GM12878 (cell line): Measurements from ENCODE around the gene RPS6KC1. TPM values are rescaled to one million over a fixed set of nuclear protein-coding genes. Genes with fewer than 3 reads are reported as not detected.

Experiments used
- ATAC-seq: fragments of 200-7000 bp; cut with Tn5 transposase; 3 replicates; pipeline ENCODE4 v1.9.1; 2020; ENCODE audit warnings: mild to moderate bottlenecking, moderate library complexity
- BruUV-seq: library from RNA; stranded (reverse); fragments of 400-500 nt; replicated peaks from 2 replicates; lab custom pipeline; 2021; lab: Mats Ljungman, UMichigan
- CTCF ChIA-PET: fragments of 300-600 bp; sonication (Branson Sonifier 250); formaldehyde crosslinking; extraction: SDS; loops from one replicate; lab custom pipeline; 2021; ENCODE audit warnings: inconsistent platforms; lab: Yijun Ruan, JAX
- POLR2A ChIA-PET: fragments of 350-600 bp; formaldehyde crosslinking; extraction: SDS; loops from one replicate; lab custom pipeline; 2021; ENCODE audit warnings: inconsistent platforms; lab: Charles Lee
- RAD21 ChIA-PET: fragments of 300-600 bp; sonication (Branson Sonifier 250); formaldehyde crosslinking; loops from one replicate; lab custom pipeline; 2023; ENCODE audit warnings: antibody characterized with exemption; ENCODE audit not compliant: unreplicated experiment; lab: Charles Lee
- SMC1A ChIA-PET: fragments of 300-600 bp; sonication (Branson Sonifier 250); formaldehyde crosslinking; loops from one replicate; lab custom pipeline; 2023; ENCODE audit not compliant: unreplicated experiment, uncharacterized antibody; lab: Charles Lee
- DNase-seq: peaks from one replicate; pipeline ENCODE4 v3.0.0-alpha.2; 2011; ENCODE audit warnings: low read depth, low spot score
- FAIRE-seq: peaks from 3 replicates; lab custom pipeline; 2011; peaks lifted over from hg19 to GRCh38; lab: Jason Lieb, UNC
- H2AFZ ChIP-seq: 2 replicates; pipeline ENCODE4 v1.6.0; 2011; ENCODE audit warnings: low read depth, low read length, control low read depth; ENCODE audit not compliant: control insufficient read depth
- H3K27ac ChIP-seq: 2 replicates; pipeline ENCODE4 v1.5.1; 2011; ENCODE audit warnings: control low read depth; ENCODE audit not compliant: control insufficient read depth, insufficient read depth
- H3K27me3 ChIP-seq, 2 experiments: replicated peaks in 1 of 2; 2 replicates each; pipeline versions ENCODE4 v1.6.0 to v1.6.1; 2011; ENCODE audit warnings: low read length in 1 of 2; ENCODE audit not compliant: control insufficient read depth in 2 of 2, insufficient read depth in 2 of 2
- H3K36me3 ChIP-seq, 2 experiments: 2 replicates each; pipeline ENCODE4 v1.5.1; 2011; ENCODE audit warnings: low read length in 1 of 2; ENCODE audit not compliant: control insufficient read depth in 2 of 2, insufficient read depth in 2 of 2
- H3K4me1 ChIP-seq: 2 replicates; pipeline ENCODE4 v1.6.1; 2011; ENCODE audit warnings: mild to moderate bottlenecking, low read length, moderate library complexity, mixed read lengths; ENCODE audit not compliant: control insufficient read depth, insufficient read depth
- H3K4me2 ChIP-seq: 2 replicates; pipeline ENCODE4 v1.6.0; 2011; ENCODE audit warnings: control low read depth; ENCODE audit not compliant: control insufficient read depth, insufficient read depth
- H3K4me3 ChIP-seq: fragments of 200-600 bp; sonication (generic); 2 replicates; pipeline ENCODE4 v1.5.1; 2016
- H3K79me2 ChIP-seq: 2 replicates; pipeline ENCODE4 v1.6.0; 2011; ENCODE audit warnings: low read length; ENCODE audit not compliant: control insufficient read depth, insufficient read depth
- H3K9ac ChIP-seq: 2 replicates; pipeline ENCODE4 v1.8.0; 2011; ENCODE audit warnings: low read length, control low read depth, mixed read lengths; ENCODE audit not compliant: control insufficient read depth, insufficient read depth
- H3K9me3 ChIP-seq: replicated peaks from 3 replicates; pipeline ENCODE4 v1.5.1; 2011; ENCODE audit warnings: mild to moderate bottlenecking, low read length; ENCODE audit not compliant: control insufficient read depth, insufficient read depth
- H4K20me1 ChIP-seq: 2 replicates; pipeline ENCODE4 v1.6.0; 2011; ENCODE audit not compliant: control insufficient read depth, insufficient read depth
- WRNIP1 ChIP-seq: IDR thresholded peaks from 2 replicates; pipeline ENCODE4 v1.6.1; 2011; ENCODE audit warnings: low read depth, low read length, improper control_type of control experiment, borderline replicate concordance
- WGBS: methylation state at CpG from one replicate; pipeline ENCODE4 v1.1.6; 2016; ENCODE audit warnings: low lambda C conversion rate; ENCODE audit not compliant: insufficient replicate concordance, insufficient coverage; ENCODE audit errors: missing lambda C conversion rate; 5-methylcytosine and 5-hydroxymethylcytosine counted together
- in situ Hi-C: fragments of 300-500 bp; cut with MboI; formaldehyde crosslinking; loops from 9 replicates; pipeline ENCODE4 v1.14.3; 2018; ENCODE audit warnings: mixed read lengths
- intact Hi-C: fragments of 100-400 bp; cut with micrococcal nuclease; formaldehyde crosslinking; loops from one replicate; pipeline ENCODE4 v1.14.2; 2022; ENCODE audit not compliant: unreplicated experiment
- polyA plus RNA-seq, 11 experiments: library from polyadenylated mRNA; depleted of rRNA in 4 of 11; unstranded in 6 of 11; stranded (reverse) in 5 of 11; fragments of >200 nt; fragmentation: Nextera tagmentation in 4 of 11; fragmentation: Illumina TruSeq in 1 of 11; extraction: Ambion mirVana in 4 of 11; extraction: Trizol in 1 of 11; gene quantifications; 1 replicate in 1 of 11; 2 replicates in 10 of 11; pipeline versions ENCODE4 v1.2.1 to v1.2.3, GENCODE V29; 2011 to 2016; ENCODE audit warnings: inconsistent platforms in 2 of 11, missing spikeins in 2 of 11, low read depth in 1 of 11
- total RNA-seq, 4 experiments: library from RNA; depleted of rRNA in 3 of 4; stranded (reverse); fragments of >200 nt in 3 of 4; fragmentation: Illumina TruSeq in 1 of 4; extraction: Trizol in 1 of 4; gene quantifications; 2 replicates each; pipeline versions ENCODE4 v1.2.1 to v1.2.3, GENCODE V29; 2013 to 2021
- TF ChIP-seq, protein P1 (sequence below): IDR thresholded peaks from 2 replicates; pipeline ENCODE4 v1.6.1; 2012; ENCODE audit warnings: low read length, inconsistent platforms

RPS6KC1 gene
- total and polyA plus RNA-seq, 10 of the 15 experiments (the other 5 are each of a cell fraction or from before 2014, with no cell fraction given): 2.9 to 17.3 (median 12.2) TPM

DNA sequence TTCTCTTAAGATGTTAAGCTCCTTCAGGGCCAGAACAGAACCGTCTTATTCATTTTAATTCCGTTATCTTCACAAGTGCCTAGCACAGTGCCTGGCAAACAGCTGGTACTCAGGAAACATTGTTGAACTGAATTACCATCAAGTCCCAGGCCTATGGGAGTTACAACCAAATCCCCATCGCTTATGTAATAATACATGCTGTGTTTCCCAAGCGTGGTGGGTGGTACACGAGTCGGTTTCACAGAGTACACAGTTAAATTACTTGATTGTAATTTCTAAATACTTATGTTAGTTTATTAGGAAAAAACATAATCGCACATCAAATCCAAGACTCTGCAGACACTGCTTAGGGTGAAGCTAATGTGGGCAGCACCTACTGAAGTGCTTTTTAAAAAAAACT lies 36.4 kb upstream of the RPS6KC1 start:
- Histone ChIP-seq H3K36me3 (0 out of 4 replicates have a peak, but pooled peaks cover 0 to 18% of the 10 kb centered on the region in 2 experiments), H3K4me1 (no peaks in the 10 kb centered on the region)
- TF ChIP-seq WRNIP1: 0 out of 2 replicates have a peak, but pooled peaks have one; percentile 24
- TF ChIP-seq, protein P1, sequence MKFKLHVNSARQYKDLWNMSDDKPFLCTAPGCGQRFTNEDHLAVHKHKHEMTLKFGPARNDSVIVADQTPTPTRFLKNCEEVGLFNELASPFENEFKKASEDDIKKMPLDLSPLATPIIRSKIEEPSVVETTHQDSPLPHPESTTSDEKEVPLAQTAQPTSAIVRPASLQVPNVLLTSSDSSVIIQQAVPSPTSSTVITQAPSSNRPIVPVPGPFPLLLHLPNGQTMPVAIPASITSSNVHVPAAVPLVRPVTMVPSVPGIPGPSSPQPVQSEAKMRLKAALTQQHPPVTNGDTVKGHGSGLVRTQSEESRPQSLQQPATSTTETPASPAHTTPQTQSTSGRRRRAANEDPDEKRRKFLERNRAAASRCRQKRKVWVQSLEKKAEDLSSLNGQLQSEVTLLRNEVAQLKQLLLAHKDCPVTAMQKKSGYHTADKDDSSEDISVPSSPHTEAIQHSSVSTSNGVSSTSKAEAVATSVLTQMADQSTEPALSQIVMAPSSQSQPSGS: no peak
- TF ChIP-seq, all 136 proteins: peak for 1
- Histone ChIP-seq H3K9ac (peak overlapping the region; percentile 90), H3K4me3 (peak overlapping the region; percentile 91), H4K20me1 (no peaks in the 10 kb centered on the region), H3K9me3 (no peaks in the 10 kb centered on the region), H3K27me3 (no peaks in the 10 kb centered on the region), H3K27ac (peak overlapping the region; percentile 92), H3K79me2 (peaks cover 30% of the 10 kb centered on the region), H2AFZ (peak overlapping the region; percentile 99), H3K4me2 (peak overlapping the region; percentile 46)
- DNase-seq (no peak), FAIRE-seq (no peak), ATAC-seq (peak; percentile 1)
- no TSS peak for BruUV-seq
- in situ Hi-C loops (no loop called here), intact Hi-C loops (loop anchor here (1.0 to 2.0 kb wide), 2 partner anchors 36 to 56 kb away; partner anchors contain the start of gene RPS6KC1)
- POLR2A ChIA-PET: interaction anchor here (0.6 to 1.6 kb wide), 5 partner anchors 36 to 205 kb away, joined by 3 to 6 read pairs (median 3); no protein-coding TSS in a partner anchor
- SMC1A ChIA-PET: interaction anchor here (0.6 to 1.8 kb wide), 17 partner anchors 12 to 538 kb away, joined by 3 to 11 read pairs (median 4); no protein-coding TSS in a partner anchor
- RAD21 ChIA-PET: interaction anchor here (1.0 to 1.5 kb wide), 5 partner anchors 18 to 157 kb away, joined by 3 to 9 read pairs (median 3); partner anchors contain the start of gene FLVCR1
- WGBS: under 1% methylated on average over 7 of the region's 7 CpGs
- CTCF ChIA-PET: interaction anchor here (0.6 to 1.9 kb wide), 13 partner anchors 9 to 557 kb away, joined by 3 to 14 read pairs (median 3); no protein-coding TSS in a partner anchor
